KMS-11 (cell line): ENCODE data around the gene RUVBL2.
"Not testable (repeated sequence)": the region's sequence is repeated elsewhere in the genome, so short reads cannot be mapped to it uniquely, and the experiment has no call there.

Experiments used
- H2AFZ ChIP-seq: fragments of 200-600 bp; sonication (generic); 2 replicates; pipeline ENCODE4 v1.6.1; 2016; ENCODE audit warnings: antibody characterized with exemption, mixed run types, low read depth
- H3K27ac ChIP-seq: fragments of 200-600 bp; sonication (generic); 2 replicates; pipeline ENCODE4 v1.6.1; 2016; ENCODE audit warnings: mild to moderate bottlenecking, mixed run types
- H3K27me3 ChIP-seq: fragments of 200-600 bp; sonication (generic); 2 replicates; pipeline ENCODE4 v1.6.1; 2017; ENCODE audit warnings: mild to moderate bottlenecking, low read depth, mixed run types, moderate library complexity; ENCODE audit not compliant: insufficient read depth
- H3K36me3 ChIP-seq: fragments of 200-600 bp; sonication (generic); 2 replicates; pipeline ENCODE4 v1.6.1; 2017; ENCODE audit warnings: mild to moderate bottlenecking, mixed run types; ENCODE audit not compliant: insufficient read depth
- H3K4me1 ChIP-seq: fragments of 200-600 bp; sonication (generic); 2 replicates; pipeline ENCODE4 v1.6.1; 2016; ENCODE audit warnings: mild to moderate bottlenecking, low read depth, mixed run types; ENCODE audit not compliant: poor library complexity, severe bottlenecking
- H3K4me2 ChIP-seq: fragments of 200-600 bp; sonication (generic); 2 replicates; pipeline ENCODE4 v1.7.0; 2016; ENCODE audit warnings: mild to moderate bottlenecking, mixed run types
- H3K4me3 ChIP-seq: fragments of 200-600 bp; sonication (generic); IDR thresholded peaks from 2 replicates; pipeline ENCODE4 v1.6.1; 2017; ENCODE audit warnings: low read depth, low read length, mixed read lengths; ENCODE audit not compliant: insufficient read depth
- H3K79me2 ChIP-seq: fragments of 200-600 bp; sonication (generic); 2 replicates; pipeline ENCODE4 v1.6.1; 2016; ENCODE audit warnings: low read depth, mixed run types; ENCODE audit not compliant: insufficient read depth
- H3K9ac ChIP-seq: fragments of 200-600 bp; sonication (generic); 2 replicates; pipeline ENCODE4 v1.6.1; 2016; ENCODE audit warnings: mild to moderate bottlenecking, mixed run types
- H4K20me1 ChIP-seq: fragments of 200-600 bp; sonication (generic); 2 replicates; pipeline ENCODE4 v1.6.1; 2016; ENCODE audit warnings: mild to moderate bottlenecking, mixed run types; ENCODE audit not compliant: insufficient read depth
- TF ChIP-seq, protein P1 (sequence below): fragments of 200-600 bp; sonication (generic); conservative IDR thresholded peaks from 2 replicates; pipeline ENCODE4 v1.6.1; 2017; ENCODE audit warnings: low read depth, mild to moderate bottlenecking, antibody characterized with exemption, low read length, moderate library complexity, mixed read lengths

The RUVBL2 gene

GRCh38 chr19:49025599-49025998 lies 31.9 kb downstream of the RUVBL2 start:
- H2AFZ ChIP-seq, H3K4me2 ChIP-seq, H3K4me1 ChIP-seq, H3K4me3 ChIP-seq, H3K9ac ChIP-seq, H3K36me3 ChIP-seq, H3K27ac ChIP-seq, H3K79me2 ChIP-seq, H4K20me1 ChIP-seq: not testable (repeated sequence)
- H3K27me3 ChIP-seq: peaks cover 15% of the 10 kb centered on the region; the same call in 1 of the 2 replicates

GRCh38 chr19:49028686-49029085 lies 35.0 kb downstream of the RUVBL2 start:
- not testable (repeated sequence) for H4K20me1 ChIP-seq, H3K4me1 ChIP-seq, H3K79me2 ChIP-seq, H3K27ac ChIP-seq, H3K36me3 ChIP-seq, H3K27me3 ChIP-seq, H3K9ac ChIP-seq, H3K4me2 ChIP-seq, H2AFZ ChIP-seq, H3K4me3 ChIP-seq

GRCh38 chr19:49029749-49030148 lies 36.1 kb downstream of the RUVBL2 start:
- H3K4me2 ChIP-seq, H3K4me1 ChIP-seq, H2AFZ ChIP-seq, H3K36me3 ChIP-seq, H3K9ac ChIP-seq, H3K27ac ChIP-seq, H3K79me2 ChIP-seq, H3K4me3 ChIP-seq, H4K20me1 ChIP-seq: not testable (repeated sequence)
- peaks cover 15% of the 10 kb centered on the region for H3K27me3 ChIP-seq

- H4K20me1 ChIP-seq, H3K9ac ChIP-seq, H3K4me3 ChIP-seq, H3K27ac ChIP-seq, H3K4me2 ChIP-seq, H3K36me3 ChIP-seq, H3K4me1 ChIP-seq, H2AFZ ChIP-seq, H3K79me2 ChIP-seq: not testable (repeated sequence)
- peaks cover 15% of the 10 kb centered on the region for H3K27me3 ChIP-seq
Measured at GRCh38 chr19:49030323-49030722, 36.6 kb downstream of the RUVBL2 start.

DNA sequence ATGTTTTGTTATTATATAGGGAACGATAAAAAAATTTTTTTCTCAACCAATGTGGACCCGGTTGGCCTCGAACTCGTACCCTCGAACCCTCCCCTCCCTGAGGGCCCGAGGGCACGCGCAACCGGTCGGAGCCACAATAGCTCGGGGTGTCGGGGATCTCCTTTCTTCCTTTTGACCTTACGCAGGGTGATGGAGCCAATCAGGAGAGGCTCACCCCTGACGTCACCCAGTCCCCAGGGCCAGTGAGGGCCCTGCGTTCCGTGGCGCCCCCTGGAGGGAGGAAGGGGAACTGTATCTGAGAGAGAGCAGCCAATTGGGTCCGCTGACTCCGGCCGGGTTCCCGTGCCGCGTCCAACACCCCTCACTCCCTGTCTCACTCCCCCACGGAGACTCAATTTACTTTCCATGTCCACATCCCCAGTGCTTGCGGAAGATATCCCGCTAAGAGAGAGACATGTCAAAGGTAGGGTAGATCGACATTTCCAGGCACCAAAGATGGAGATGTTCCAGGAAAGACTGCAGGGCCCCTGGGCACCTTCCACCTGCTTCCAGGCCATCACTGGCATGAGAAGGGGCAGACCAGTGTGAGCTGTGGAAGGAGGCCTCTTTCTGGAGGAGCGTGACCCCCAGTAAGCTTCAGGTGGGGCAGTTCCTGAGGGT lies 38.1 kb downstream of the RUVBL2 start, which contains the start of gene CGB2:
Gene CGB2, plus strand, starts transcription at position 249 of the 660 bp plus-strand sequence. Its CDS starts 206 bp downstream, at position 455.
- peaks cover 17% of the 10 kb centered on the region for H3K27me3 ChIP-seq
- H3K36me3 ChIP-seq, H3K4me1 ChIP-seq, H3K4me3 ChIP-seq, H3K27ac ChIP-seq, H3K79me2 ChIP-seq, H3K9ac ChIP-seq, H3K4me2 ChIP-seq, H2AFZ ChIP-seq, H4K20me1 ChIP-seq: not testable (repeated sequence)
- TF ChIP-seq, protein P1, sequence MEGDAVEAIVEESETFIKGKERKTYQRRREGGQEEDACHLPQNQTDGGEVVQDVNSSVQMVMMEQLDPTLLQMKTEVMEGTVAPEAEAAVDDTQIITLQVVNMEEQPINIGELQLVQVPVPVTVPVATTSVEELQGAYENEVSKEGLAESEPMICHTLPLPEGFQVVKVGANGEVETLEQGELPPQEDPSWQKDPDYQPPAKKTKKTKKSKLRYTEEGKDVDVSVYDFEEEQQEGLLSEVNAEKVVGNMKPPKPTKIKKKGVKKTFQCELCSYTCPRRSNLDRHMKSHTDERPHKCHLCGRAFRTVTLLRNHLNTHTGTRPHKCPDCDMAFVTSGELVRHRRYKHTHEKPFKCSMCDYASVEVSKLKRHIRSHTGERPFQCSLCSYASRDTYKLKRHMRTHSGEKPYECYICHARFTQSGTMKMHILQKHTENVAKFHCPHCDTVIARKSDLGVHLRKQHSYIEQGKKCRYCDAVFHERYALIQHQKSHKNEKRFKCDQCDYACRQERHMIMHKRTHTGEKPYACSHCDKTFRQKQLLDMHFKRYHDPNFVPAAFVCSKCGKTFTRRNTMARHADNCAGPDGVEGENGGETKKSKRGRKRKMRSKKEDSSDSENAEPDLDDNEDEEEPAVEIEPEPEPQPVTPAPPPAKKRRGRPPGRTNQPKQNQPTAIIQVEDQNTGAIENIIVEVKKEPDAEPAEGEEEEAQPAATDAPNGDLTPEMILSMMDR: peak; percentile 60

DNA sequence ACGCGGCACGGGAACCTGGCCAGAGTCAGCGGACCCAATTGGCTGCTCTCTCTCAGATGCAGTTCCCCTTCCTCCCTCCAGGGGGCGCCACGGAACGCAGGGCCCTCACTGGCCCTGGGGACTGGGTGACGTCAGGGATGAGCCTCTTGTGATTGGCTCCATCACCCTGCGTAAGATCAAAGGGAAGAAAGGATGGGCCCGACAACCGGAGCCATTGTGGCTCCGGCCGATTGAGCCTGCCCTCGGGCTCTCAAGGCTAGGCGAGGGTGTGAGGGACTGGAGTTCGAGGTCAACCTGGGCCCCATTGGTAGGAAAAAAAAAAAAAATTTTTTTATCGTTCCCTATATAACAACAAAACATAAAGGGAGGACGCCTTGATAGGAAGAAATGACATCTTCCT lies 43.1 kb downstream of the RUVBL2 start, which contains the start of gene CGB1:
Gene CGB1, minus strand, starts transcription at position 81 of the 400 bp plus-strand sequence. CDS start 184 bp downstream, outside the sequence.
- not testable (repeated sequence) for H3K4me1 ChIP-seq, H3K4me2 ChIP-seq, H2AFZ ChIP-seq, H3K79me2 ChIP-seq, H3K36me3 ChIP-seq, H3K4me3 ChIP-seq, H3K9ac ChIP-seq, H3K27ac ChIP-seq, H4K20me1 ChIP-seq
- TF ChIP-seq, protein P1: peak; percentile 65
- peaks cover 46% of the 10 kb centered on the region for H3K27me3 ChIP-seq

- peaks cover 55% of the 10 kb centered on the region for H3K27me3 ChIP-seq
- not testable (repeated sequence) for H3K4me3 ChIP-seq, H3K4me1 ChIP-seq, H4K20me1 ChIP-seq, H3K4me2 ChIP-seq, H2AFZ ChIP-seq, H3K79me2 ChIP-seq, H3K36me3 ChIP-seq, H3K9ac ChIP-seq, H3K27ac ChIP-seq
Measured at GRCh38 chr19:49038111-49038510, 44.4 kb downstream of the RUVBL2 start.

DNA sequence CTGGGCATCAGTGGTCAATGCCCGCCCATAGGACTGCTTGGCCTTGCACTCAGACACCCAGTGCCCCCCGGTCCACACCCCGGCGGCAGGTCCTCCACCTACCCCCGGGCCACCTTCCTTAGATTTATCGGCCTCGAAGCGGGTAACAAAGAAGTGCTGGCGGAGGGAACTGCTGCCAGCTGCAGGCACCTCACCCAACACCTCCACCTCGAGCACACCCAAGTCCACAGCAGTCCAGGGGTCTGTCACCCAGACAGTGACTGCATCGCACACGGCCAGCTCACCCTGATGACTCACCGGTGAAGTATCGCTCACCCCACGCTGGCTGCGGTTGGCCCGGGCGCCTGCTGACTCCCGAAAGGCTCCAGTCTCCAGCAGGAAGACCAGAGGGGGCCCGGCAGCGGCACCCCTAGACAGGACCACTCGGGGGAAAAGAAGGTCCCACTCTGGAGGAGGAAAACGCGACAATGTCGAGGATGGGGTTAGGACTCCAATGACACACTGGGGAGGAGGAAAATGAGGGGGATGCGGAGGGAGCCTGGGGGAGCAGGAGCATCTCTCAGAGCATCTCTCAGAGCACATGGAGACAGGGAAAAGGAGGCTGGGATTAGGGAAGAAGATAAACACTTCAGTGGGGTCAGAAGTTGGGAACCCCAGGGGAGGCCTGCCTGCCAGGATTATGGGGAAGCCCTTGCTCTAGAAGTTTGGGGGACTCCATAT lies 45.0 kb downstream of the RUVBL2 start:
- not testable (repeated sequence) for H3K79me2 ChIP-seq, H3K9ac ChIP-seq, H3K4me1 ChIP-seq, H4K20me1 ChIP-seq, H3K27ac ChIP-seq, H3K4me2 ChIP-seq, H2AFZ ChIP-seq, H3K4me3 ChIP-seq, H3K36me3 ChIP-seq
- H3K27me3 ChIP-seq: peaks cover 59% of the 10 kb centered on the region
